Neural crest cell (in vitro differentiated cells): ENCODE measurements around the gene EID2. TPM values are rescaled to one million over a fixed set of nuclear protein-coding genes. Genes with fewer than 3 reads are reported as not detected.

Experiments
- DNase-seq: peaks from one replicate; pipeline ENCODE4 v3.0.0; 2021; ENCODE audit warnings: low read depth, mixed read lengths, low spot score
- H3K27ac Mint-ChIP-seq: one replicate; pipeline ENCODE4 v1.8.0; 2021; ENCODE audit warnings: mild to moderate bottlenecking, mixed read lengths; ENCODE audit not compliant: unreplicated experiment
- H3K27me3 Mint-ChIP-seq: 2 replicates; pipeline ENCODE4 v1.8.0; 2021; ENCODE audit warnings: low read depth, mild to moderate bottlenecking, mixed read lengths
- H3K36me3 Mint-ChIP-seq: 2 replicates; pipeline ENCODE4 v1.8.0; 2021; ENCODE audit warnings: low read depth, mild to moderate bottlenecking, mixed read lengths
- H3K4me1 Mint-ChIP-seq: 2 replicates; pipeline ENCODE4 v1.8.0; 2021; ENCODE audit warnings: mixed read lengths
- H3K4me3 Mint-ChIP-seq: one replicate; pipeline ENCODE4 v1.8.0; 2021; ENCODE audit warnings: mild to moderate bottlenecking, mixed read lengths
- H3K9me3 Mint-ChIP-seq: 2 replicates; pipeline ENCODE4 v1.8.0; 2021; ENCODE audit warnings: mixed read lengths
- total RNA-seq: library from RNA; stranded (reverse); gene quantifications from 2 replicates; pipeline ENCODE4 v1.2.1, GENCODE V29; 2021
- TF ChIP-seq, protein P1 (sequence below): fragments of 200-600 bp; sonication (generic); conservative IDR thresholded peaks from 2 replicates; pipeline ENCODE4 v1.5.0; 2021; ENCODE audit warnings: antibody characterized with exemption, mild to moderate bottlenecking

EID2 gene
- total RNA-seq, 1 donor from 2014 or later, result 28.0 TPM

DNA sequence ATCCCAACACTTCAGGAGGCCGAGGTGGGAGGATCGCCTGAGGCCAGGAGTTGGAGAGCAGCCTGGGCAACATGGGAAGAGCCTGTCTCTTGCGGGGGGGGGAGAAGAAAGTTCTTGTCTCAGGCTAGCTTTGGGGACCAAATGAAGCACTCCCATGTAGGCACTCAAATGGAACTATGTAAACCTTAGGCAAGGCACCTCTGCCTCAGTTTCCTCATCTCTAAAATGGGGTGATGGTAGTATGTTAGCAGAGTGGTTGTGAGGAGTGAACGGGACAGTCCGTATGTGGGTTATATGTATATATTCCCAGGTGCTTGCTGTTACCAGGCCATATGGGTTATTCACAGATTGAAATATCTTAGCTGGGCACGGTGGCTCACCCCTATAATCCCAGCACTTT, 47.7 kb downstream of the EID2 start:
- H3K4me1 Mint-ChIP-seq, result peaks cover 3% of the 10 kb centered on the region
- peaks cover 21% of the 10 kb centered on the region for H3K27me3 Mint-ChIP-seq
- TF ChIP-seq, protein P1, sequence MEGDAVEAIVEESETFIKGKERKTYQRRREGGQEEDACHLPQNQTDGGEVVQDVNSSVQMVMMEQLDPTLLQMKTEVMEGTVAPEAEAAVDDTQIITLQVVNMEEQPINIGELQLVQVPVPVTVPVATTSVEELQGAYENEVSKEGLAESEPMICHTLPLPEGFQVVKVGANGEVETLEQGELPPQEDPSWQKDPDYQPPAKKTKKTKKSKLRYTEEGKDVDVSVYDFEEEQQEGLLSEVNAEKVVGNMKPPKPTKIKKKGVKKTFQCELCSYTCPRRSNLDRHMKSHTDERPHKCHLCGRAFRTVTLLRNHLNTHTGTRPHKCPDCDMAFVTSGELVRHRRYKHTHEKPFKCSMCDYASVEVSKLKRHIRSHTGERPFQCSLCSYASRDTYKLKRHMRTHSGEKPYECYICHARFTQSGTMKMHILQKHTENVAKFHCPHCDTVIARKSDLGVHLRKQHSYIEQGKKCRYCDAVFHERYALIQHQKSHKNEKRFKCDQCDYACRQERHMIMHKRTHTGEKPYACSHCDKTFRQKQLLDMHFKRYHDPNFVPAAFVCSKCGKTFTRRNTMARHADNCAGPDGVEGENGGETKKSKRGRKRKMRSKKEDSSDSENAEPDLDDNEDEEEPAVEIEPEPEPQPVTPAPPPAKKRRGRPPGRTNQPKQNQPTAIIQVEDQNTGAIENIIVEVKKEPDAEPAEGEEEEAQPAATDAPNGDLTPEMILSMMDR, result no peak
- no peak for DNase-seq
- H3K4me3 Mint-ChIP-seq, result no peak overlapping the region
- no peaks in the 10 kb centered on the region for H3K9me3 Mint-ChIP-seq
- H3K27ac Mint-ChIP-seq, result no peak overlapping the region
- H3K36me3 Mint-ChIP-seq, result peaks cover 3% of the 10 kb centered on the region

DNA sequence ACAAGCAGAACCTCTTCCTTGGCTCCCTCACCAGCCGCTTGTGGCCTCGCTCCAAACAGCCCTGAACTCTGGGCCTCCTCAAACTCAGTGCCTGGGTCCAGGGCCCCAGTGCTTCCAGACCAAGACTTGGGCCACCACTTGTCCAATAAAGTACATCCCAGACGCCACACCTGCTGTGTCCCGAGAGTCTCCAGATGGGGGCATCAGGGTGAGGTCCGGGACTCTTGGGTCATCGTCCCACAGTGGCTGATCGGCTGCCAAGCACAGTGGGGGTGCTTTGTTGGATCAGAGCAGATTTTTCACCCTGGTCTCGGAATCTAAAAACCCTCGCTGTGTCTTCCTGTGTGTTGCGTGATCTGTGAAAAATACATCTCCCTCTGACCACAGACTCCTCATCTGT, 50.2 kb downstream of the EID2 start:
- Mint-ChIP-seq H3K36me3 (peaks cover 3% of the 10 kb centered on the region), H3K27ac (no peak overlapping the region), H3K27me3 (peaks cover 3% of the 10 kb centered on the region), H3K4me3 (no peak overlapping the region), H3K9me3 (no peaks in the 10 kb centered on the region), H3K4me1 (peaks cover 3% of the 10 kb centered on the region)
- no peak for DNase-seq
- TF ChIP-seq, protein P1, result no peak

Other genes with a start within 250 kb of the EID2 start
- gene IFNL1, start 243.8 kb downstream of the EID2 start, total RNA-seq, result not detected in 2 replicates
- 4.9 and 5.1 TPM in 2 replicates for gene LRFN1, start 219.3 kb downstream of the EID2 start, total RNA-seq
- 0.65 TPM in 1 of 2 replicates, not detected in the other for gene GMFG, start 204.1 kb downstream of the EID2 start, total RNA-seq
- gene SAMD4B, start 197.7 kb downstream of the EID2 start, total RNA-seq, result 158 and 164 TPM in 2 replicates
- 62.9 and 67.3 TPM in 2 replicates for gene PAF1, start 149.1 kb downstream of the EID2 start, total RNA-seq
- 37.3 and 40.3 TPM in 2 replicates for gene MED29, start 148.8 kb downstream of the EID2 start, total RNA-seq
- gene ZFP36, start 133.3 kb downstream of the EID2 start, total RNA-seq, result 4.0 TPM in 2 replicates
- 120 and 135 TPM in 2 replicates for gene PLEKHG2, start 127.5 kb downstream of the EID2 start, total RNA-seq
- gene RPS16, start 104.2 kb downstream of the EID2 start, total RNA-seq, result 2,020 and 2,116 TPM in 2 replicates
- gene SUPT5H, start 94.6 kb downstream of the EID2 start, total RNA-seq, result 129 and 140 TPM in 2 replicates
- gene TIMM50, start 59.3 kb downstream of the EID2 start, total RNA-seq, result 118 and 121 TPM in 2 replicates
- gene DLL3, start 41.2 kb downstream of the EID2 start, total RNA-seq, result 17.9 and 22.3 TPM in 2 replicates
- not detected in 2 replicates for gene SELENOV, start 25.0 kb downstream of the EID2 start, total RNA-seq
- 7.2 and 7.7 TPM in 2 replicates for gene EID2B, start 7.3 kb downstream of the EID2 start, total RNA-seq
- not detected in 2 replicates for gene LGALS13, start 62.4 kb upstream of the EID2 start, total RNA-seq
- not detected in 2 replicates for gene LGALS16, start 115.8 kb upstream of the EID2 start, total RNA-seq
- gene LGALS14, start 164.3 kb upstream of the EID2 start, total RNA-seq, result not detected in 2 replicates
- not detected in 2 replicates for gene CLC, start 197.9 kb upstream of the EID2 start, total RNA-seq
- gene LEUTX, start 238.7 kb upstream of the EID2 start, total RNA-seq, result not detected in 2 replicates